A673 (cell line): ENCODE measurements around the gene BTG4. TPM values are rescaled to one million over a fixed set of nuclear protein-coding genes. Genes with fewer than 3 reads are reported as not detected.

Experiments
- BruUV-seq: library from RNA; stranded (reverse); fragments of 400-500 nt; replicated peaks from 2 replicates; lab custom pipeline; 2021; lab: Mats Ljungman, UMichigan
- CTCF ChIA-PET: fragments of 300-600 bp; sonication (Branson Sonifier 250); formaldehyde crosslinking; loops from one replicate; lab custom pipeline; 2022; ENCODE audit warnings: antibody characterized with exemption; lab: Charles Lee
- POLR2A ChIA-PET: fragments of 300-600 bp; sonication (Branson Sonifier 250); formaldehyde crosslinking; loops from one replicate; lab custom pipeline; 2022; ENCODE audit warnings: antibody characterized with exemption; ENCODE audit not compliant: low non-redundant PET; lab: Charles Lee
- DNase-seq: peaks from one replicate; pipeline ENCODE4 v3.0.0-alpha.2; 2015; ENCODE audit warnings: low spot score
- H3K27ac ChIP-seq: fragments of 200-600 bp; sonication (generic); 2 replicates; pipeline ENCODE4 v1.5.1; 2016; ENCODE audit warnings: mixed run types, low read depth, mild to moderate bottlenecking, mixed read lengths, antibody characterized with exemption, low read length; ENCODE audit not compliant: poor library complexity, severe bottlenecking
- H3K27me3 ChIP-seq: fragments of 200-600 bp; sonication (generic); replicated peaks from 2 replicates; pipeline ENCODE4 v1.6.1; 2017; ENCODE audit warnings: mixed run types, low read depth, mild to moderate bottlenecking, mixed read lengths, antibody characterized with exemption, low read length; ENCODE audit not compliant: insufficient read depth, poor library complexity
- H3K36me3 ChIP-seq: fragments of 200-600 bp; sonication (generic); 2 replicates; pipeline ENCODE4 v1.6.1; 2016; ENCODE audit warnings: mixed run types, mild to moderate bottlenecking, mixed read lengths, antibody characterized with exemption, low read length; ENCODE audit not compliant: insufficient read depth, poor library complexity, severe bottlenecking
- H3K4me1 ChIP-seq: fragments of 200-600 bp; sonication (generic); 2 replicates; pipeline ENCODE4 v1.6.1; 2017; ENCODE audit warnings: mixed run types, mild to moderate bottlenecking, mixed read lengths, antibody characterized with exemption, low read length; ENCODE audit not compliant: insufficient read depth, poor library complexity, severe bottlenecking
- H3K4me3 ChIP-seq: fragments of 200-600 bp; sonication (generic); 2 replicates; pipeline ENCODE4 v1.5.1; 2016; ENCODE audit warnings: low read depth, mixed run types, mild to moderate bottlenecking, mixed read lengths, low read length; ENCODE audit not compliant: poor library complexity, severe bottlenecking
- H3K9me3 ChIP-seq: fragments of 200-600 bp; sonication (generic); 2 replicates; pipeline ENCODE4 v1.6.1; 2016; ENCODE audit warnings: mixed run types, low read depth, mild to moderate bottlenecking, mixed read lengths, antibody characterized with exemption, low read length; ENCODE audit not compliant: poor library complexity, severe bottlenecking
- EZH2 ChIP-seq: fragments of 200-600 bp; sonication (generic); IDR thresholded peaks from 2 replicates; pipeline ENCODE4 v1.6.1; 2017; ENCODE audit warnings: borderline replicate concordance, low read depth, mild to moderate bottlenecking, mixed read lengths, antibody characterized with exemption, low read length; ENCODE audit not compliant: poor library complexity, severe bottlenecking
- intact Hi-C: fragments of 100-400 bp; cut with micrococcal nuclease; formaldehyde crosslinking; loops from one replicate; pipeline ENCODE4 v1.10.0; 2022; ENCODE audit not compliant: unreplicated experiment
- total RNA-seq: library from RNA; stranded (reverse); gene quantifications from 2 replicates; pipeline ENCODE4 v1.2.3, GENCODE V29; 2021
- TF ChIP-seq, protein P1 (sequence below): fragments of 300-800, 200-600 bp; sonication (generic); conservative IDR thresholded peaks from 2 replicates; pipeline ENCODE4 v1.5.1; 2017; ENCODE audit warnings: low read depth, mild to moderate bottlenecking, antibody characterized with exemption, low read length, moderate library complexity, mixed read lengths

The BTG4 gene
- total RNA-seq, 1 experiment from 2014 or later = not detected

DNA sequence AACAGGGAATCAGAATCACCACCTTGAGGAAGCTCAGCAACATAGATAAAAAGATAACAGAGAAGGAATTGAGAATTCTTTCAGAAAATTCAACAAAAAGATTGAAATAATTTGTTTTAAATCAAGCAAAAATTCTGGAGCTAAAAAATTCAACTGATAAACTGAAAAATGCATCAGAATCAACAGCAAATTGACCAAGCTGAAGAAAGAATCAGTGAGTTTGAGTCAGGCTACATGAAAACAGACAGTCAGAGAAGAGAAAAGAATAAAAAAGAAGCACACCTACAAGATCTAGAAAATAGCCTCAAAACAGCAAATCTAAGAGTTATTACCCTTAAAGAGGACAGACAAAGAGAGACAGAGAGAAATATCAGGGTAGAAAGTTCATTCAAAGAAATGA lies 28.8 kb downstream of the BTG4 start:
- no peak for TF ChIP-seq EZH2
- TF ChIP-seq, protein P1, sequence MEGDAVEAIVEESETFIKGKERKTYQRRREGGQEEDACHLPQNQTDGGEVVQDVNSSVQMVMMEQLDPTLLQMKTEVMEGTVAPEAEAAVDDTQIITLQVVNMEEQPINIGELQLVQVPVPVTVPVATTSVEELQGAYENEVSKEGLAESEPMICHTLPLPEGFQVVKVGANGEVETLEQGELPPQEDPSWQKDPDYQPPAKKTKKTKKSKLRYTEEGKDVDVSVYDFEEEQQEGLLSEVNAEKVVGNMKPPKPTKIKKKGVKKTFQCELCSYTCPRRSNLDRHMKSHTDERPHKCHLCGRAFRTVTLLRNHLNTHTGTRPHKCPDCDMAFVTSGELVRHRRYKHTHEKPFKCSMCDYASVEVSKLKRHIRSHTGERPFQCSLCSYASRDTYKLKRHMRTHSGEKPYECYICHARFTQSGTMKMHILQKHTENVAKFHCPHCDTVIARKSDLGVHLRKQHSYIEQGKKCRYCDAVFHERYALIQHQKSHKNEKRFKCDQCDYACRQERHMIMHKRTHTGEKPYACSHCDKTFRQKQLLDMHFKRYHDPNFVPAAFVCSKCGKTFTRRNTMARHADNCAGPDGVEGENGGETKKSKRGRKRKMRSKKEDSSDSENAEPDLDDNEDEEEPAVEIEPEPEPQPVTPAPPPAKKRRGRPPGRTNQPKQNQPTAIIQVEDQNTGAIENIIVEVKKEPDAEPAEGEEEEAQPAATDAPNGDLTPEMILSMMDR = no peak
- CTCF ChIA-PET = no interaction called here
- Histone ChIP-seq H3K36me3 (no peaks in the 10 kb centered on the region), H3K9me3 (peaks cover 12% of the 10 kb centered on the region), H3K4me3 (no peak overlapping the region), H3K27ac (no peak overlapping the region), H3K27me3 (no peaks in the 10 kb centered on the region), H3K4me1 (no peaks in the 10 kb centered on the region)
- DNase-seq = no peak
- no TSS peak for BruUV-seq
- intact Hi-C loops = no loop called here
- POLR2A ChIA-PET = no interaction called here

DNA sequence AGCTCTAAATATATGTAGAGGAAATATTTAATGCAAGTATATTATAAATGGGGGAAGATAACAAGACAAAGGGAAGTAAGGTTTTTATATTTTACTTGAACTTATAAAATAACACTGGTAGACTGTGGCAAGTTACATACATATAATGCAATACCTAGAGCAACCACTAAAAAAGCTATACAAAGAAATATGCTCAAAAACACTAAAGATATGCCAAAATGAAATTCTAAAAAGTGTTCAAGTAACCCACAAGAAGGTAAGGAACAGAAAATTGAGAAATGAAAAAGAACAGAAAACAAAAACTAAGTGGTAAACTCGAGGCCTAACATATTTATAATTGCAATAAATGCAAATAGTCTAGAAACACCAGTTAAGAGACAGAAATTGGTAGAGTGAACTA lies 32.5 kb downstream of the BTG4 start:
- no peak for DNase-seq
- intact Hi-C loops = no loop called here
- no TSS peak for BruUV-seq
- peaks cover 8% of the 10 kb centered on the region for H3K4me1 ChIP-seq
- ChIA-PET POLR2A (no interaction called here), CTCF (no interaction called here)
- H3K36me3 ChIP-seq = no peaks in the 10 kb centered on the region
- no peak overlapping the region for H3K27ac ChIP-seq
- peaks cover 6% of the 10 kb centered on the region for H3K9me3 ChIP-seq
- TF ChIP-seq, protein P1 = no peak
- no peak for TF ChIP-seq EZH2
- H3K4me3 ChIP-seq = no peak overlapping the region
- no peaks in the 10 kb centered on the region for H3K27me3 ChIP-seq

DNA sequence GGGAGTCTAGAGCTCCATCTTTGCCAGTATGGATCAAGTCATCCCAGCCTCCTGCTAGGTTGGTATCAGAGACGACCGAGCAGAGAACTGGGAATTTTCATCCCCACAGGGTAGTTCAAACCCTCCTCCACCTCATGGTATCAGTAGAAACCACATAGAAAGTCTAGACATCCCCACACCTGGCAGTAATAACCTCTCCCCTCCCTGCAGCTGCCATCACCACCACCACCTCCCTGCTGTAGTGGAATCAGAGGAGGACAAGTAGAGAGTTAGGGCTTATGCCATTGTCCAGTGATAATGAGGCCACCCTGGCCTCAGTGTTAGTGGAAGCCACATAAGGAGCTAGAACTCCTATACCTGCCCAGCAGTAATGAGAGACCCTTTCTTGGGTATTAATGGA lies 34.3 kb downstream of the BTG4 start:
- Histone ChIP-seq H3K4me1 (peaks cover 8% of the 10 kb centered on the region), H3K9me3 (no peaks in the 10 kb centered on the region), H3K27me3 (no peaks in the 10 kb centered on the region), H3K27ac (no peak overlapping the region), H3K4me3 (no peak overlapping the region), H3K36me3 (no peaks in the 10 kb centered on the region)
- DNase-seq = no peak
- no TSS peak for BruUV-seq
- POLR2A ChIA-PET = no interaction called here
- TF ChIP-seq, protein P1 = no peak
- TF ChIP-seq EZH2 = no peak
- intact Hi-C loops = no loop called here
- CTCF ChIA-PET = no interaction called here
